Measurements from ENCODE around the gene GAN. TPM values are rescaled to one million over a fixed set of nuclear protein-coding genes. Genes with fewer than 3 reads are reported as not detected.

Gene GAN
- total and polyA plus RNA-seq, 9 of the 15 experiments (the other 6 are each of a cell fraction or from before 2014, with no cell fraction given): 0.83 to 15.1 (median 5.2) TPM

DNA sequence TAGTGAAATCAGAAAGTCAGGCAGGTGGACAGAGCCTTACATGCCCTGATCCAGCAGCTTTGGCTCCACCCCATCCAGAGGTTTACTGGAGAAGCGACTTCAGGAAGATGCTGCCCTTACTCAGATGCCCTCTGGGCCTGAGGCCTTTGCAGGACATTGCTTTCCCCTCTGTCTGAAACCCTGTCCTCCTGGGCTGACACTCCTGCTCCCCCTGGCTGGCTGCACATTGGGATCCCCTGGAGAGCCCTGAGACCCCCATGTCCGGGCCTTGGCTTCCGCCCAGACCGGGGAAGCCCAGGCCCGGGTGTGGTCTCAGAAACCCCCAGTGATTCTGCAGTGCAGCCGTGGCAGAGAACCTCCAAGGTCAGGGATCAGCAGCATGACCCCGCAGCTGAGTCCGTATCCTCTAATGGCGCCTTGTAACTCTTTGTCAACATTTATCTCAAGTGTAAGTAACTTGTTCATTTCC is 39.7 kb upstream of the GAN start:
- Histone ChIP-seq H2AFZ (ENCODE audit: low read depth, low read length) (no peak overlapping the region), H3K9me3 (replicated peaks; ENCODE audit: control insufficient read depth, insufficient read depth, low read depth, low read length) (no peaks in the 10 kb centered on the region), H3K79me2 (ENCODE audit: control insufficient read depth, insufficient read depth, low read length) (no peaks in the 10 kb centered on the region), H3K36me3 (ENCODE audit: control insufficient read depth, insufficient read depth, low read length) (no peaks in the 10 kb centered on the region), H4K20me1 (replicated peaks; ENCODE audit: control insufficient read depth, insufficient read depth, low read length) (no peaks in the 10 kb centered on the region), H3K9me1 (ENCODE audit: control insufficient read depth, insufficient read depth, low read length) (no peaks in the 10 kb centered on the region), H3K9ac (ENCODE audit: insufficient read depth in 1 of 2, low read depth in 2 of 2, low read length in 2 of 2) (no peak overlapping the region), H3K4me3 (no peak overlapping the region), H3K4me2 (ENCODE audit: insufficient read depth, low read length) (no peak overlapping the region), H3K27ac (ENCODE audit: extremely low read depth, low read depth, low read length) (no peak overlapping the region), H3K4me1 (replicated peaks in 1 of 2; ENCODE audit: control insufficient read depth in 2 of 2, insufficient read depth in 2 of 2, low read length in 2 of 2) (peaks cover 0 to 10% of the 10 kb centered on the region in 2 experiments; a peak in 3 of 5 replicates), H3K27me3 (ENCODE audit: control insufficient read depth in 2 of 2, insufficient read depth in 2 of 2, low read length in 2 of 2) (peaks cover 13 to 53% of the 10 kb centered on the region in 2 experiments)
- no peak for FAIRE-seq
- POLR2A ChIA-PET: interaction anchor here (2.6 kb wide), 1 partner anchor 10 kb away, joined by 9 read pairs; no protein-coding TSS in a partner anchor
- peak; percentile 12; the same call in 2 of the 3 replicates for ATAC-seq
- CTCF ChIA-PET (ENCODE audit: low intra/inter-chr PET ratio): no interaction called here
- in situ Hi-C loops (cut with MboI) (no loop called here), intact Hi-C loops (cut with micrococcal nuclease) (no loop called here)
- no peak for TF ChIP-seq FOS (IDR thresholded peaks at IDR 0.05; ENCODE audit: extremely low read depth, insufficient read length)
- no peak for TF ChIP-seq SIX5 (IDR thresholded peaks at IDR 0.05; ENCODE audit: borderline replicate concordance in 1 of 2, insufficient read depth in 1 of 2, low read depth in 1 of 2, low read length in 2 of 2)
- no peak for TF ChIP-seq HDAC2 (IDR thresholded peaks at IDR 0.05)
- TF ChIP-seq ZNF707 (CRISPR knock-in tag; conservative IDR thresholded peaks at IDR 0.05): no peak
- TF ChIP-seq TBP (optimal IDR thresholded peaks at IDR 0.05; ENCODE audit: low read depth, low read length): no peak
- TF ChIP-seq NFE2 (IDR thresholded peaks at IDR 0.05; ENCODE audit: low read depth): no peak
- TF ChIP-seq XRCC4 (IDR thresholded peaks at IDR 0.05; ENCODE audit: extremely low read depth, insufficient read depth, insufficient read length): no peak
- TF ChIP-seq EP300 (IDR thresholded peaks at IDR 0.05; ENCODE audit: low read length): no peak
- TF ChIP-seq, protein P1, sequence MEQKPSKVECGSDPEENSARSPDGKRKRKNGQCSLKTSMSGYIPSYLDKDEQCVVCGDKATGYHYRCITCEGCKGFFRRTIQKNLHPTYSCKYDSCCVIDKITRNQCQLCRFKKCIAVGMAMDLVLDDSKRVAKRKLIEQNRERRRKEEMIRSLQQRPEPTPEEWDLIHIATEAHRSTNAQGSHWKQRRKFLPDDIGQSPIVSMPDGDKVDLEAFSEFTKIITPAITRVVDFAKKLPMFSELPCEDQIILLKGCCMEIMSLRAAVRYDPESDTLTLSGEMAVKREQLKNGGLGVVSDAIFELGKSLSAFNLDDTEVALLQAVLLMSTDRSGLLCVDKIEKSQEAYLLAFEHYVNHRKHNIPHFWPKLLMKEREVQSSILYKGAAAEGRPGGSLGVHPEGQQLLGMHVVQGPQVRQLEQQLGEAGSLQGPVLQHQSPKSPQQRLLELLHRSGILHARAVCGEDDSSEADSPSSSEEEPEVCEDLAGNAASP (IDR thresholded peaks at IDR 0.05): no peak
- TF ChIP-seq ZNF140 (CRISPR knock-in tag; IDR thresholded peaks at IDR 0.05): no peak
- no peak for TF ChIP-seq NR4A1 (CRISPR knock-in tag; IDR thresholded peaks at IDR 0.05)
- no peak for TF ChIP-seq NR4A1 (tag; IDR thresholded peaks at IDR 0.05)
- no TSS peak for BruUV-seq (replicated peaks)
- 24% methylated on average over 9 of the region's 9 CpGs for WGBS (ENCODE audit: insufficient coverage, low coverage, missing lambda C conversion rate)
- no peak for DNase-seq (ENCODE audit: extremely low read depth in 1 of 4, low spot score in 3 of 4)
